ENCODE measurements around the gene F7. TPM values are rescaled to one million over a fixed set of nuclear protein-coding genes. Genes with fewer than 3 reads are reported as not detected.

The F7 gene
- total RNA-seq, 4 donors from 2014 or later = 0.12 to 0.54 TPM; not detected in 2

- H3K27me3 ChIP-seq = peaks cover 5% of the 10 kb centered on the region
- H3K9me3 ChIP-seq = peaks cover 0 to 8% (median 0%) of the 10 kb centered on the region in 3 donors
- H3K4me1 ChIP-seq = no peaks in the 10 kb centered on the region
- peaks cover 0 to 48% of the 10 kb centered on the region in 2 donors for H3K36me3 ChIP-seq
- WGBS, 2 donors (ENCODE audit: low coverage in 1 of 2) = 83 to 100% methylated on average over 1 to 4 of the region's 17 CpGs
- ATAC-seq = no peak
- H3K4me3 ChIP-seq = no peak overlapping the region
- no peak overlapping the region for H3K27ac ChIP-seq
- TF ChIP-seq EP300 (IDR thresholded peaks at IDR 0.05) (no peak), POLR2AphosphoS5 (IDR thresholded peaks at IDR 0.05) (no peak), POLR2A (IDR thresholded peaks at IDR 0.05) (no peak), CTCF (IDR thresholded peaks at IDR 0.05) (no peak)
Measured at GRCh38 chr13:113075711-113076110, 29.9 kb upstream of the F7 start.

- H3K36me3 ChIP-seq = peaks cover 0 to 46% of the 10 kb centered on the region in 2 donors
- TF ChIP-seq CTCF (IDR thresholded peaks at IDR 0.05) = no peak
- no peak for TF ChIP-seq EP300 (IDR thresholded peaks at IDR 0.05)
- no peak for TF ChIP-seq POLR2AphosphoS5 (IDR thresholded peaks at IDR 0.05)
- TF ChIP-seq POLR2A (IDR thresholded peaks at IDR 0.05) = no peak
- 100% methylated on average over 3 of the region's 39 CpGs; no CpG with 5 or more reads in 1 of the 2 donors for WGBS, 2 donors (ENCODE audit: low coverage in 1 of 2)
- H3K27ac ChIP-seq = no peak overlapping the region
- H3K9me3 ChIP-seq = peaks cover 0 to 7% (median 0%) of the 10 kb centered on the region in 3 donors
- peaks cover 7% of the 10 kb centered on the region for H3K27me3 ChIP-seq
- H3K4me3 ChIP-seq = no peak overlapping the region
- no peak for ATAC-seq
- no peaks in the 10 kb centered on the region for H3K4me1 ChIP-seq
Measured at GRCh38 chr13:113076681-113077401, 28.8 kb upstream of the F7 start.

DNA sequence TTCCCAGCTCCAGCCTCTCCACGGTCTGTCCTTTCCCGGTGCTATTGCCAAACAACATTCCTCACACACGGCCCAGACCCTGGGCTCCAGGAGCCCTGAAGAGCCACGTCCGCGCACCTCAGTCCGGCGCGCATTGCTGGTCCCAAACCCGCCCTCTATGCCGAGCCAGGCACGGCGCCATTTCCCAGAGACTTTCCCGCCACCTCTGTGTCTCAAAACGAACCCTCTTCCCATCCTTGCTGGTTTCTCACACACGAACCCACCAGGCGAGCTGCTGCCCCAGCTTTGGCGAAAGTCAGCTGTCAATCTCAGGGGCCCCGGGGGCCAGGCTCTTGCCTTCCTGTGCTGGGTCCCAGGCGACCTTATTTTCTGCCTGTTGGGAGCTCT is 28.0 kb upstream of the F7 start:
- ATAC-seq = no peak
- no peak overlapping the region for H3K4me3 ChIP-seq
- H3K27ac ChIP-seq = no peak overlapping the region
- peaks cover 0 to 46% of the 10 kb centered on the region in 2 donors for H3K36me3 ChIP-seq
- WGBS, 2 donors (ENCODE audit: low coverage in 1 of 2) = no CpG with 5 or more reads among the region's 20 CpGs
- peaks cover 7% of the 10 kb centered on the region for H3K27me3 ChIP-seq
- H3K9me3 ChIP-seq = no peaks in the 10 kb centered on the region
- no peak for TF ChIP-seq POLR2AphosphoS5 (IDR thresholded peaks at IDR 0.05)
- TF ChIP-seq POLR2A (IDR thresholded peaks at IDR 0.05) = no peak
- TF ChIP-seq EP300 (IDR thresholded peaks at IDR 0.05) = no peak
- no peak for TF ChIP-seq CTCF (IDR thresholded peaks at IDR 0.05)
- no peaks in the 10 kb centered on the region for H3K4me1 ChIP-seq

DNA sequence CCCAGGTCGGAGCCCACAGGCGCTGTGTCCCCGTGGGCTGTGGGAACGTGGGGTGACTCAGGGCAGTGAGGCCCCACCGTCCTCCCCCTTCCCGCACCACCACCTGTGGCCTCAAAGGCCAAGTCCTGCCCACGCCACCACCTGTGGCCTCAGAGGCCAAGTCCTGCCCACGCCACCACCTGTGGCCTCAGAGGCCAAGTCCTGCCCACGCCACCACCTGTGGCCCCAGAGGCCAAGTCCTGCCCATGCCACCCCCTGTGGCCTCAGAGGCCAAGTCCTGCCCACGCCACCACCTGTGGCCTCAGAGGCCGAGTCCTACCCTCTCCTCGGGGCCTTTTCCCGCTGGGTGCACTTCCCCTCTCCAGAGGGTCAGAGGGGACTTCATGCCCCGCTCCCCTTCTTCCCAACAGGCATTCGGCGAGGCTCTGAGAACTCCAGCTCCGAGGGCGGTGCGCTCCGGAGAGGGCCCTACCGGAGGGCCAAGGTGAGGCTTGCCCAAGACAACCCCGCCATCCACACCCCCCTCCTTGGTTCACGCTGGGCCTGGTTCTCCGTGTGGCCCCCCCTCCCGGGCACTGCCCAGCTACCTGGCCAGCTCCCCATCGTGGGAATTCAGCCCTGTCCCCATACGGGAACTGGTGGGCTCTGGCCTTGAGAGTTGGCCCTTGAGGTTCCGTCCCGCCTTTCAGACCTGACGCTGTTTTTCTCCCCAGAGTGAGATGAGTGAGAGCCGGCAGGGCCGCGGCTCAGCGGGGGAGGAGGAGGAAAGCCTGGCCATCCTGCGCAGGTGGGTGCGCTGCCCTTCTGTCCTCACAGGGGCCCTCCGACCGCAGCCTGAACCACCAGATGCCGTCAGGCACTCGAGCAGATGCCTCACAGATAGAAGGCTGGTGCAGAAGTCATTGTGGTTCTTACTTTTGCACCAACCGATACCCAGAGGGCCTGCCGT is 27.4 kb upstream of the F7 start:
- no peak for ATAC-seq
- TF ChIP-seq POLR2A (IDR thresholded peaks at IDR 0.05) = no peak
- no peak for TF ChIP-seq POLR2AphosphoS5 (IDR thresholded peaks at IDR 0.05)
- no peak for TF ChIP-seq EP300 (IDR thresholded peaks at IDR 0.05)
- TF ChIP-seq CTCF (IDR thresholded peaks at IDR 0.05) = no peak
- Histone ChIP-seq H3K27me3 (peaks cover 7% of the 10 kb centered on the region), H3K4me1 (no peaks in the 10 kb centered on the region), H3K36me3 (peaks cover 0 to 46% of the 10 kb centered on the region in 2 donors), H3K27ac (no peak overlapping the region), H3K4me3 (no peak overlapping the region), H3K9me3 (no peaks in the 10 kb centered on the region)
- WGBS, 2 donors (ENCODE audit: low coverage in 1 of 2) = 90 to 100% methylated on average over 2 to 3 of the region's 42 CpGs
